Measurements from ENCODE around the gene GIMAP1. TPM values are rescaled to one million over a fixed set of nuclear protein-coding genes. Genes with fewer than 3 reads are reported as not detected.
"Not testable (repeated sequence)": the region's sequence is repeated elsewhere in the genome, so short reads cannot be mapped to it uniquely, and the experiment has no call there.

Gene GIMAP1
- total RNA-seq (2014; rRNA removed; shearing (Covaris generic)): under 0.01 TPM in 1 of 2 replicates, not detected in the other

- no peak for DNase-seq (ENCODE audit: low read depth)
These were observed at the start of gene GIMAP1 for GRCh38 chr7:150716368-150716767. GIMAP1 (plus strand) TSS chr7:150716613; CDS start chr7:150719048, 2,435 bp downstream.

- no peak for DNase-seq (ENCODE audit: low read depth)
These were observed 47.9 kb upstream of the GIMAP1 start for GRCh38 chr7:150668472-150668911.

GRCh38 chr7:150668977-150669376 lies 47.4 kb upstream of the GIMAP1 start:
- no peak for DNase-seq (ENCODE audit: low read depth)

GRCh38 chr7:150671798-150672585 lies 44.4 kb upstream of the GIMAP1 start:
- DNase-seq (ENCODE audit: low read depth): not testable (repeated sequence)

- no peak for DNase-seq (ENCODE audit: low read depth)
These were observed 40.7 kb upstream of the GIMAP1 start for GRCh38 chr7:150675714-150676113.

GRCh38 chr7:150676276-150676675 lies 40.1 kb upstream of the GIMAP1 start:
- not testable (repeated sequence) for DNase-seq (ENCODE audit: low read depth)

- DNase-seq (ENCODE audit: low read depth): not testable (repeated sequence)
These were observed 39.6 kb upstream of the GIMAP1 start for GRCh38 chr7:150676854-150677253.

- DNase-seq (ENCODE audit: low read depth): not testable (repeated sequence)
These were observed 37.8 kb upstream of the GIMAP1 start for GRCh38 chr7:150678601-150679000.

GRCh38 chr7:150680364-150680763 lies 36.0 kb upstream of the GIMAP1 start:
- not testable (repeated sequence) for DNase-seq (ENCODE audit: low read depth)

GRCh38 chr7:150685219-150686029 lies 31.0 kb upstream of the GIMAP1 start, which contains the start of gene GIMAP2:
GIMAP2 (plus strand) TSS chr7:150685706; CDS start chr7:150687060, 1,354 bp downstream.
- peak; percentile 65 for DNase-seq (ENCODE audit: low read depth)

- DNase-seq (ENCODE audit: low read depth): peak; percentile 15
These were observed 30.3 kb upstream of the GIMAP1 start for GRCh38 chr7:150686030-150686631.

GRCh38 chr7:150688630-150689029 lies 27.8 kb upstream of the GIMAP1 start:
- no peak for DNase-seq (ENCODE audit: low read depth)

- DNase-seq (ENCODE audit: low read depth): no peak
These were observed 20.8 kb upstream of the GIMAP1 start for GRCh38 chr7:150695654-150696053.

GRCh38 chr7:150703209-150703608 lies 13.2 kb upstream of the GIMAP1 start:
- DNase-seq (ENCODE audit: low read depth): no peak

- DNase-seq (ENCODE audit: low read depth): no peak
These were observed 1.1 kb upstream of the GIMAP1 start for GRCh38 chr7:150715293-150715692.

- no peak for DNase-seq (ENCODE audit: low read depth)
These were observed 675 bp upstream of the GIMAP1 start for GRCh38 chr7:150715738-150716137.

GRCh38 chr7:150716939-150717338 lies 526 bp downstream of the GIMAP1 start:
- DNase-seq (ENCODE audit: low read depth): no peak

GRCh38 chr7:150717814-150718420 lies 1.5 kb downstream of the GIMAP1 start:
- no peak for DNase-seq (ENCODE audit: low read depth)

- no peak for DNase-seq (ENCODE audit: low read depth)
These were observed 3.0 kb downstream of the GIMAP1 start for GRCh38 chr7:150719436-150719835.

GRCh38 chr7:150719960-150720891 lies 3.8 kb downstream of the GIMAP1 start:
- no peak for DNase-seq (ENCODE audit: low read depth)

- DNase-seq (ENCODE audit: low read depth): no peak
These were observed 5.6 kb downstream of the GIMAP1 start for GRCh38 chr7:150721970-150722373.

Measured in Daoy (cell line).